ENCODE results near the gene CBX2.

The CBX2 gene

GRCh38 chr17:79789943-79790804 lies 12.2 kb downstream of the CBX2 start:
- DNase-seq: peak in 1 of 3 experiments; percentile 48

- no peak for DNase-seq
These were observed 13.1 kb downstream of the CBX2 start for GRCh38 chr17:79790805-79791734.

GRCh38 chr17:79791735-79792161 lies 13.8 kb downstream of the CBX2 start:
- no peak for DNase-seq

GRCh38 chr17:79792341-79792871 lies 14.5 kb downstream of the CBX2 start:
- no peak for DNase-seq

- no peak for DNase-seq
These were observed 15.3 kb downstream of the CBX2 start for GRCh38 chr17:79792984-79793923.

- DNase-seq: no peak
These were observed 16.0 kb downstream of the CBX2 start for GRCh38 chr17:79793924-79794304.

GRCh38 chr17:79794659-79795511 lies 16.9 kb downstream of the CBX2 start:
- no peak for DNase-seq

GRCh38 chr17:79795795-79796443 lies 18.0 kb downstream of the CBX2 start:
- no peak for DNase-seq

GRCh38 chr17:79796444-79796762 lies 18.5 kb downstream of the CBX2 start:
- no peak for DNase-seq

GRCh38 chr17:79796763-79797491 lies 19.0 kb downstream of the CBX2 start, which contains the start of gene CBX8:
Gene CBX8, minus strand, starts transcription at chr17:79797077. Its CDS starts 79 bp downstream, at chr17:79796998.
- DNase-seq: peak; percentile 100

GRCh38 chr17:79797492-79798298 lies 19.7 kb downstream of the CBX2 start:
- DNase-seq: peak in 2 of 3 experiments; percentile 74 to 95

- DNase-seq: peak in 2 of 3 experiments; percentile 75 to 76
These were observed 20.6 kb downstream of the CBX2 start for GRCh38 chr17:79798299-79799173.

GRCh38 chr17:79799174-79799537 lies 21.2 kb downstream of the CBX2 start:
- DNase-seq: no peak

GRCh38 chr17:79799538-79800324 lies 21.8 kb downstream of the CBX2 start:
- peak in 1 of 3 experiments; percentile 13 for DNase-seq

- peak; percentile 54 to 80 (median 68) for DNase-seq
These were observed 22.6 kb downstream of the CBX2 start for GRCh38 chr17:79800325-79801155.

Measured in NCI-H1417 (cell line).